Endothelial cell of umbilical vein (primary cell): ENCODE measurements around the gene SRPX.

ENCODE experiments used
- CTCF ChIP-seq, 2 donors: IDR thresholded peaks; 1 replicate in 1 of 2; 2 replicates in 1 of 2; pipeline ENCODE4 v1.5.1; 2011; ENCODE audit warnings: low read length in 2 of 2, mild to moderate bottlenecking in 2 of 2, moderate library complexity in 2 of 2, control low read depth in 1 of 2, inconsistent platforms in 1 of 2, low read depth in 1 of 2; ENCODE audit not compliant: insufficient read depth in 1 of 2; ENCODE audit errors: extremely low read depth in 1 of 2
- FOS ChIP-seq: IDR thresholded peaks from 2 replicates; pipeline ENCODE4 v1.6.1; 2011; ENCODE audit warnings: mild to moderate bottlenecking, low read length, moderate library complexity, borderline replicate concordance; ENCODE audit not compliant: insufficient read depth
- MAX ChIP-seq: IDR thresholded peaks from 2 replicates; pipeline ENCODE4 v1.6.1; 2011; ENCODE audit not compliant: insufficient read depth, insufficient read length
- MYC ChIP-seq: IDR thresholded peaks from one replicate; pipeline ENCODE4 v1.6.1; 2011; ENCODE audit warnings: mild to moderate bottlenecking, low read depth, low read length
- POLR2A ChIP-seq: IDR thresholded peaks from 2 replicates; pipeline ENCODE4 v1.6.1; 2012; ENCODE audit warnings: low read depth, mild to moderate bottlenecking, control low read depth, low read length
- POLR2AphosphoS5 ChIP-seq: IDR thresholded peaks from 2 replicates; pipeline ENCODE4 v1.6.1; 2012; ENCODE audit warnings: low read depth, mild to moderate bottlenecking, control low read depth, low read length, moderate library complexity; ENCODE audit not compliant: insufficient read depth

GRCh38 chrX:38154340-38154739, 66.3 kb downstream of the SRPX start:
- TF ChIP-seq CTCF (IDR thresholded peaks at IDR 0.05; ENCODE audit: extremely low read depth in 1 of 2, insufficient read depth in 1 of 2, low read depth in 1 of 2, low read length in 2 of 2) (no peak), MAX (no peak), POLR2A (no peak), POLR2AphosphoS5 (no peak), FOS (no peak), MYC (no peak)
